ENCODE data around the gene AQP5. TPM values are rescaled to one million over a fixed set of nuclear protein-coding genes. Genes with fewer than 3 reads are reported as not detected.

Gene AQP5
- total and polyA plus RNA-seq, 8 donors: 2.9 to 54.3 (median 8.6) TPM; not detected in 2

- no peaks in the 10 kb centered on the region for H3K9me3 ChIP-seq
- H3K27ac ChIP-seq: no peak overlapping the region
- H3K4me3 ChIP-seq: no peak overlapping the region
- TF ChIP-seq EP300 (IDR thresholded peaks at IDR 0.05): no peak
- TF ChIP-seq CTCF (IDR thresholded peaks at IDR 0.05): no peak
- no peak for TF ChIP-seq POLR2AphosphoS5 (IDR thresholded peaks at IDR 0.05)
- TF ChIP-seq POLR2A (IDR thresholded peaks at IDR 0.05): no peak
- 66 to 81% (median 75%) methylated on average over 9 of the region's 9 CpGs for WGBS, 5 donors
- peaks cover 21 to 42% (median 30%) of the 10 kb centered on the region in 4 donors for H3K4me1 ChIP-seq
- H3K36me3 ChIP-seq: no peaks in the 10 kb centered on the region
- peak in 1 of 2 donors; percentile 22 for DNase-seq
- intact Hi-C loops (cut with DNase I; ENCODE audit: low total_unique reads): no loop called here
- H3K27me3 ChIP-seq: peaks cover 0 to 27% (median 0%) of the 10 kb centered on the region in 3 donors
Observed at GRCh38 chr12:49972129-49972528, 10.5 kb downstream of the AQP5 start.

GRCh38 chr12:49972641-49973360 is 11.1 kb downstream of the AQP5 start, which contains the start of gene AQP6:
Gene AQP6, plus strand, starts transcription at chr12:49972947. Its CDS starts 227 bp downstream, at chr12:49973174.
- peaks cover 14 to 35% (median 23%) of the 10 kb centered on the region in 4 donors for H3K4me1 ChIP-seq
- peak within 1 kb of the TSS in 1 of 5 donors; percentile 6 for H3K27ac ChIP-seq
- peaks cover 0 to 21% (median 0%) of the 10 kb centered on the region in 3 donors for H3K27me3 ChIP-seq
- H3K4me3 ChIP-seq: no peak within 1 kb of the TSS
- TF ChIP-seq EP300 (IDR thresholded peaks at IDR 0.05) (no peak), POLR2AphosphoS5 (IDR thresholded peaks at IDR 0.05) (no peak), POLR2A (IDR thresholded peaks at IDR 0.05) (no peak), CTCF (IDR thresholded peaks at IDR 0.05) (no peak)
- intact Hi-C loops (cut with DNase I; ENCODE audit: low total_unique reads): no loop called here
- DNase-seq: peak; percentile 3 to 74
- H3K9me3 ChIP-seq: no peaks in the 10 kb centered on the region
- 62 to 75% (median 68%) methylated on average over 15 to 18 of the region's 18 CpGs for WGBS, 5 donors
- H3K36me3 ChIP-seq: no peaks in the 10 kb centered on the region

GRCh38 chr12:49973361-49973830 is 11.7 kb downstream of the AQP5 start:
- intact Hi-C loops (cut with DNase I; ENCODE audit: low total_unique reads): no loop called here
- peak in 1 of 2 donors; percentile 6 for DNase-seq
- 62 to 82% (median 70%) methylated on average over 18 to 19 of the region's 19 CpGs for WGBS, 5 donors
- TF ChIP-seq POLR2AphosphoS5 (IDR thresholded peaks at IDR 0.05) (no peak), POLR2A (IDR thresholded peaks at IDR 0.05) (no peak), EP300 (IDR thresholded peaks at IDR 0.05) (no peak), CTCF (IDR thresholded peaks at IDR 0.05) (no peak)
- Histone ChIP-seq H3K36me3 (no peaks in the 10 kb centered on the region), H3K27ac (no peak overlapping the region), H3K9me3 (no peaks in the 10 kb centered on the region), H3K27me3 (peaks cover 0 to 17% (median 0%) of the 10 kb centered on the region in 3 donors), H3K4me1 (peaks cover 14 to 36% (median 20%) of the 10 kb centered on the region in 4 donors), H3K4me3 (no peak overlapping the region)

GRCh38 chr12:49974231-49974675 is 12.6 kb downstream of the AQP5 start:
- Histone ChIP-seq H3K36me3 (no peaks in the 10 kb centered on the region), H3K4me1 (peaks cover 14 to 36% (median 18%) of the 10 kb centered on the region in 4 donors), H3K27me3 (peaks cover 0 to 8% (median 0%) of the 10 kb centered on the region in 3 donors), H3K9me3 (no peaks in the 10 kb centered on the region), H3K4me3 (no peak overlapping the region), H3K27ac (peak overlapping the region in 3 of 5 donors; percentile 25 to 72 (median 50))
- intact Hi-C loops (cut with DNase I; ENCODE audit: low total_unique reads): no loop called here
- DNase-seq: peak; percentile 69 to 89
- 34 to 47% (median 40%) methylated on average over 2 to 15 of the region's 15 CpGs for WGBS, 5 donors
- TF ChIP-seq EP300 (IDR thresholded peaks at IDR 0.05) (no peak), CTCF (IDR thresholded peaks at IDR 0.05) (peak in 5 of 7 experiments; percentile 39 to 43 (median 42)), POLR2A (IDR thresholded peaks at IDR 0.05) (no peak), POLR2AphosphoS5 (IDR thresholded peaks at IDR 0.05) (no peak)
